ENCODE measurements around the gene CREBRF.

DNA sequence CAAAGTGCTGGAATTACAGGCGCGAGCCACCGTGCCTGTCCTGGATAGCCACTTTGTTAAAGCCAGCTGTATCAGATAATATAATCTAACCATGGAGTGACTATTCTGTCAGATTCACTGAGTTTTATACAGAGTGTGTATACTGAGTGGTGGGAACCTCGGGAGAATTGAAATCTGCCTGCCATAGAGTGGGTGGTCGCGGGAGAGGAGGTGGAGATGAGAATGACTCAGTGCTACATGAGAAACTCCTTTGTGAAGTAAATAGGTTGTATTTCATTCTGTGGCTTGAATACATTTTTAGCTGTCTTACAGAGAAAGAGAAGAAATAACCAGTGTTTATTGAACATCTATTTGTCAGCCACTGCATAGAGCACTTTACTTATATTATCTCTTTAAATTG is 46.1 kb upstream of the CREBRF start:
- TF ChIP-seq RFX5 (IDR thresholded peaks at IDR 0.05; ENCODE audit: borderline replicate concordance, low read depth, low read length) = no peak
- no peak for TF ChIP-seq POLR2A (IDR thresholded peaks at IDR 0.05; ENCODE audit: control extremely low read depth in 1 of 2, low read depth in 2 of 2, low read length in 2 of 2)
- no peak for TF ChIP-seq EP300 (IDR thresholded peaks at IDR 0.05; ENCODE audit: borderline replicate concordance in 1 of 2, low read depth in 2 of 2, low read length in 2 of 2)
- TF ChIP-seq RNF2 (IDR thresholded peaks at IDR 0.05; ENCODE audit: borderline replicate concordance, low read depth, low read length, missing control alignments, poor library complexity, severe bottlenecking) = no peak
- TF ChIP-seq, protein P1, sequence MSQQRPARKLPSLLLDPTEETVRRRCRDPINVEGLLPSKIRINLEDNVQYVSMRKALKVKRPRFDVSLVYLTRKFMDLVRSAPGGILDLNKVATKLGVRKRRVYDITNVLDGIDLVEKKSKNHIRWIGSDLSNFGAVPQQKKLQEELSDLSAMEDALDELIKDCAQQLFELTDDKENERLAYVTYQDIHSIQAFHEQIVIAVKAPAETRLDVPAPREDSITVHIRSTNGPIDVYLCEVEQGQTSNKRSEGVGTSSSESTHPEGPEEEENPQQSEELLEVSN (IDR thresholded peaks at IDR 0.05) = no peak
- TF ChIP-seq, protein P2, sequence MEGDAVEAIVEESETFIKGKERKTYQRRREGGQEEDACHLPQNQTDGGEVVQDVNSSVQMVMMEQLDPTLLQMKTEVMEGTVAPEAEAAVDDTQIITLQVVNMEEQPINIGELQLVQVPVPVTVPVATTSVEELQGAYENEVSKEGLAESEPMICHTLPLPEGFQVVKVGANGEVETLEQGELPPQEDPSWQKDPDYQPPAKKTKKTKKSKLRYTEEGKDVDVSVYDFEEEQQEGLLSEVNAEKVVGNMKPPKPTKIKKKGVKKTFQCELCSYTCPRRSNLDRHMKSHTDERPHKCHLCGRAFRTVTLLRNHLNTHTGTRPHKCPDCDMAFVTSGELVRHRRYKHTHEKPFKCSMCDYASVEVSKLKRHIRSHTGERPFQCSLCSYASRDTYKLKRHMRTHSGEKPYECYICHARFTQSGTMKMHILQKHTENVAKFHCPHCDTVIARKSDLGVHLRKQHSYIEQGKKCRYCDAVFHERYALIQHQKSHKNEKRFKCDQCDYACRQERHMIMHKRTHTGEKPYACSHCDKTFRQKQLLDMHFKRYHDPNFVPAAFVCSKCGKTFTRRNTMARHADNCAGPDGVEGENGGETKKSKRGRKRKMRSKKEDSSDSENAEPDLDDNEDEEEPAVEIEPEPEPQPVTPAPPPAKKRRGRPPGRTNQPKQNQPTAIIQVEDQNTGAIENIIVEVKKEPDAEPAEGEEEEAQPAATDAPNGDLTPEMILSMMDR (IDR thresholded peaks at IDR 0.05; ENCODE audit: control extremely low read depth in 1 of 3, insufficient read depth in 1 of 3, low read depth in 1 of 3, low read length in 3 of 3) = no peak
- TF ChIP-seq TAF1 (IDR thresholded peaks at IDR 0.05; ENCODE audit: low read depth, low read length) = no peak
- no peak for TF ChIP-seq SUZ12 (IDR thresholded peaks at IDR 0.05; ENCODE audit: low read length)
- TF ChIP-seq CREB1 (IDR thresholded peaks at IDR 0.05) = no peak

All from H1 (cell line).